HFF-Myc (cell line): ENCODE data around the gene ATP2B2.

Experiments
- DNase-seq: peaks from one replicate; pipeline ENCODE4 v3.0.0-alpha.2; 2011; ENCODE audit warnings: low read depth; ENCODE audit errors: extremely low read depth
- H3K4me3 ChIP-seq: replicated peaks from 2 replicates; pipeline ENCODE4 v1.5.1; 2011; ENCODE audit warnings: low read depth, mild to moderate bottlenecking, control low read depth, low read length
- CTCF ChIP-seq: IDR thresholded peaks from 2 replicates; pipeline ENCODE4 v1.5.1; 2012; ENCODE audit warnings: mild to moderate bottlenecking, low read depth, low read length, control low read depth; ENCODE audit errors: missing control alignments

Gene ATP2B2

GRCh38 chr3:10410383-10411002 is 94.9 kb downstream of the ATP2B2 start:
- no peak for TF ChIP-seq CTCF
- H3K4me3 ChIP-seq: no peak overlapping the region
- DNase-seq: no peak

- no peak for TF ChIP-seq CTCF
- no peak overlapping the region for H3K4me3 ChIP-seq
- no peak for DNase-seq
Observed at GRCh38 chr3:10408680-10409079, 96.7 kb downstream of the ATP2B2 start.

- no peak for DNase-seq
- H3K4me3 ChIP-seq: no peak overlapping the region
- no peak for TF ChIP-seq CTCF
Observed at GRCh38 chr3:10407361-10407760, 98.0 kb downstream of the ATP2B2 start.

GRCh38 chr3:10406414-10406813 is 99.0 kb downstream of the ATP2B2 start:
- no peak overlapping the region for H3K4me3 ChIP-seq
- TF ChIP-seq CTCF: no peak
- DNase-seq: no peak

- no peak for DNase-seq
- no peak for TF ChIP-seq CTCF
- H3K4me3 ChIP-seq: no peak overlapping the region
Observed at GRCh38 chr3:10405816-10406215, 99.6 kb downstream of the ATP2B2 start.

GRCh38 chr3:10404876-10405275 is 100.5 kb downstream of the ATP2B2 start:
- no peak for TF ChIP-seq CTCF
- H3K4me3 ChIP-seq: no peak overlapping the region
- DNase-seq: no peak

GRCh38 chr3:10404377-10404776 is 101.0 kb downstream of the ATP2B2 start:
- no peak for TF ChIP-seq CTCF
- no peak overlapping the region for H3K4me3 ChIP-seq
- no peak for DNase-seq
